ENCODE data around the gene SIGLEC14. TPM values are rescaled to one million over a fixed set of nuclear protein-coding genes. Genes with fewer than 3 reads are reported as not detected.

Gene SIGLEC14
- total RNA-seq, 1 donor from 2014 or later = not detected

DNA sequence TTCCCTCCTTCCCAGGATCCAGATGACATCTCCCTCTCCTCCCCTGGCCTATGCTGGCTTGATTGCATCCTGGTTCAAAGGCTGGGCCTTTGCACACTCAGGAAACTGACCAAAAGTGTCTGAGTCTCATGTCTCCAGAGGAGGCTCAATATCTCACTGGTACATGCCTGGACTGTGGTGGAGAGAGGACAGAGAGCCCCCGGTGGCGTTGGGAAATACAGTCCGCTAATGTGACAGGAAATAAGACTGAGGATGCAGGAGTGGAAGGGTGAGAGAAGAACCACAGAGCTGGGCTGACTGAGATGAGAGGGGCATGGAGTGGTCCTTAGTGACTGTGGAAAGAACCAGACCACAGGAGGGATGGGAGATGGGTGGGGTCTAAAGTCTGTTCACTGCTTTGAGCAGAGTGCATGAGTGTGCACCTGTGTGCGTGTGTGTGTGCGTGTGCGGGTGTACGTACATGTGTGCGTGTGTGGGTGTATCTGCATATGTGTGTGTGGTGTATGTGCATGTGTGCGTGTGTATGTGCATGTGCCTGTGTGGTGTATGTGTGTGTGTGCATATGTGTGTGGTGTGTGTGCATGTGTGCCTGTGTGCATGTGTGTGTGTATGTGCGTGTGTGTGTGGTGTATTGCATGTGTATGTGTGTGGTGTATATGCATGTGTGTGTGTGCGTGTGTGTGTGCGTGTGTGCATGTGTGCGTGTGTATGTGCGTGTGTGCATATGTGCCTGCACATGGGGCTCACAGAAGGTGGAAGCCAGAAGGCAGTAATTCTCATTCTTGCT is 18.3 kb downstream of the SIGLEC14 start:
- H3K9me3 Mint-ChIP-seq (ENCODE audit: low read depth) = peaks cover 18% of the 10 kb centered on the region
- no peak overlapping the region for H3K27ac Mint-ChIP-seq
- DNase-seq (ENCODE audit: low spot score, unreplicated experiment) = no peak
- no peaks in the 10 kb centered on the region for H3K36me3 Mint-ChIP-seq (ENCODE audit: insufficient read depth)
- TF ChIP-seq, protein P1, sequence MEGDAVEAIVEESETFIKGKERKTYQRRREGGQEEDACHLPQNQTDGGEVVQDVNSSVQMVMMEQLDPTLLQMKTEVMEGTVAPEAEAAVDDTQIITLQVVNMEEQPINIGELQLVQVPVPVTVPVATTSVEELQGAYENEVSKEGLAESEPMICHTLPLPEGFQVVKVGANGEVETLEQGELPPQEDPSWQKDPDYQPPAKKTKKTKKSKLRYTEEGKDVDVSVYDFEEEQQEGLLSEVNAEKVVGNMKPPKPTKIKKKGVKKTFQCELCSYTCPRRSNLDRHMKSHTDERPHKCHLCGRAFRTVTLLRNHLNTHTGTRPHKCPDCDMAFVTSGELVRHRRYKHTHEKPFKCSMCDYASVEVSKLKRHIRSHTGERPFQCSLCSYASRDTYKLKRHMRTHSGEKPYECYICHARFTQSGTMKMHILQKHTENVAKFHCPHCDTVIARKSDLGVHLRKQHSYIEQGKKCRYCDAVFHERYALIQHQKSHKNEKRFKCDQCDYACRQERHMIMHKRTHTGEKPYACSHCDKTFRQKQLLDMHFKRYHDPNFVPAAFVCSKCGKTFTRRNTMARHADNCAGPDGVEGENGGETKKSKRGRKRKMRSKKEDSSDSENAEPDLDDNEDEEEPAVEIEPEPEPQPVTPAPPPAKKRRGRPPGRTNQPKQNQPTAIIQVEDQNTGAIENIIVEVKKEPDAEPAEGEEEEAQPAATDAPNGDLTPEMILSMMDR (IDR thresholded peaks at IDR 0.05; ENCODE audit: unreplicated experiment) = no peak
- H3K27me3 Mint-ChIP-seq = peaks cover 24% of the 10 kb centered on the region
- H3K4me1 Mint-ChIP-seq (ENCODE audit: low read depth) = no peaks in the 10 kb centered on the region
- no peak overlapping the region for H3K4me3 Mint-ChIP-seq (ENCODE audit: low read depth)

DNA sequence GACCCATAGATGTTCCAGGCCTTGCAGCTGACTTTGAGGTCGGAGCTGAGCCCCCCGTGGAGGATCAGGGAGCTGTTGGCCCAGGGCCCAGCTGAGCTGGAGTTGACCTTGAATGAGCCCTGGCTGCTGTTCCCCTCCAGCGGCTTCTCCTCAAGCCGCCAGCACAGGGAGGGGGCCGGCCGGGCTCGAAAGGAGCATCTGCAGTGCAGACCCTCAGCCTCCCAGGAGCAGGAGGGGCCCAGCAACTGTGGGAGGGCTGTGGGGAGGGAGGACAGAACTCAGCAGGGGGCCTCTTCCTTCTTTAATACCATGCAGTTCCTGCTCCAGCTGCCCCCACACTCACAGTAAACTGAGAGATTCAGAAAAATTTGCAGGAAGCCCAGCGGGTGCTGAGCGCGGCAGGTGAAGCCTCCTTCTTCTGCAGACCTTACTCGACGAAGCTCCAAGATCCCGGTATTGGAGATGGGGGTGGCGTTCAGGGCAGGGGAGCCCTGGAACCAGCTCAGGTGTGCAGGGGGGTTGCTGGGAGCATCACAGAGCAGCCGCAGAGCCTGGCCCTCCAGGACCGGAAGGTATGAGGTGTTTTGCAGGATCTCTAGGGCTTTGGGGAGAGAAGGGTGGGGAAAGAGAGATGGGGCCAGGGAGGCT is 19.0 kb downstream of the SIGLEC14 start:
- Mint-ChIP-seq H3K9me3 (ENCODE audit: low read depth) (peaks cover 20% of the 10 kb centered on the region), H3K27me3 (peaks cover 24% of the 10 kb centered on the region), H3K36me3 (ENCODE audit: insufficient read depth) (no peaks in the 10 kb centered on the region), H3K4me1 (ENCODE audit: low read depth) (no peaks in the 10 kb centered on the region), H3K27ac (no peak overlapping the region), H3K4me3 (ENCODE audit: low read depth) (no peak overlapping the region)
- no peak for DNase-seq (ENCODE audit: low spot score, unreplicated experiment)
- TF ChIP-seq, protein P1 (IDR thresholded peaks at IDR 0.05; ENCODE audit: unreplicated experiment) = no peak

DNA sequence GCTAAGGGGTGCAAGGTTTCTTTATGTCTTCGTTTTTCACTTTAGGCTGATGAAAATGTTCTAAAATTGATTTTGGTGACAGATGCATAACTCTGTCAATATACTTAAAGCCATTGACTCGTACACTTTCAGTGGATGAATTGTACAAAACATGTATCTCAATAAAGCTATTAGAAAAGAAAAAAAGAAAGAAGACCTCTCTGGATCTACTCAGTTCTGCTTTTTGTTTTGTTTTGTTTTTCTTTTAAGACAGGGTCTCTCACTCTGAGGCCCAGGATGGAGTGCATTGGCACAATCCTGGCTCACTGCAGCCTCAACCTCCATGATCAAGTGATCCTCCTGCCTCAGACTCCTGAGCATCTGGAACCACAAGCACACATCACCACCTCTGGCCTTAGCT is 19.9 kb downstream of the SIGLEC14 start:
- H3K27me3 Mint-ChIP-seq = peaks cover 21% of the 10 kb centered on the region
- H3K4me1 Mint-ChIP-seq (ENCODE audit: low read depth) = no peaks in the 10 kb centered on the region
- no peak overlapping the region for H3K4me3 Mint-ChIP-seq (ENCODE audit: low read depth)
- TF ChIP-seq, protein P1 (IDR thresholded peaks at IDR 0.05; ENCODE audit: unreplicated experiment) = no peak
- peaks cover 16% of the 10 kb centered on the region for H3K9me3 Mint-ChIP-seq (ENCODE audit: low read depth)
- no peak for DNase-seq (ENCODE audit: low spot score, unreplicated experiment)
- no peak overlapping the region for H3K27ac Mint-ChIP-seq
- no peaks in the 10 kb centered on the region for H3K36me3 Mint-ChIP-seq (ENCODE audit: insufficient read depth)

DNA sequence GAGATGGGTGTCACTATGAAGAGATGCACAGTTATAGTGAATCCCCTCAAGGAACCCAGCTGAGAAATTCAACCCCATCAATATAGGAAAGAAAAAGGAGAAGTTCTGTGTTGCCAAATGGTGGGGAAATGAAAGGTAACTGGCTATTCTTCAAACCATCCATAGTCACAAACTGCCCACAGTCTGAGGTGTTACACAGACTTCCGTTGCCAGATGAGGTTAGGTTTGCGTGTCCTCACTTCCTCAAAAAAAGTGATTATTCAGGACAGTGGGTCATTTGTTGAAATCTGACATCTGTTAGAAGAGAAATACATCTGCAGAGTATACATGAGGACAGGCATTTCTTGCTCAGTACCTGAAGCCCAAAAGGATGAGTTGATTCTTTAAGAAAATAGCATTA is 25.4 kb downstream of the SIGLEC14 start:
- TF ChIP-seq, protein P1 (IDR thresholded peaks at IDR 0.05; ENCODE audit: unreplicated experiment) = no peak
- Mint-ChIP-seq H3K27ac (no peak overlapping the region), H3K9me3 (ENCODE audit: low read depth) (peaks cover 15% of the 10 kb centered on the region), H3K4me3 (ENCODE audit: low read depth) (no peak overlapping the region), H3K27me3 (peaks cover 12% of the 10 kb centered on the region), H3K36me3 (ENCODE audit: insufficient read depth) (no peaks in the 10 kb centered on the region), H3K4me1 (ENCODE audit: low read depth) (no peaks in the 10 kb centered on the region)
- no peak for DNase-seq (ENCODE audit: low spot score, unreplicated experiment)

DNA sequence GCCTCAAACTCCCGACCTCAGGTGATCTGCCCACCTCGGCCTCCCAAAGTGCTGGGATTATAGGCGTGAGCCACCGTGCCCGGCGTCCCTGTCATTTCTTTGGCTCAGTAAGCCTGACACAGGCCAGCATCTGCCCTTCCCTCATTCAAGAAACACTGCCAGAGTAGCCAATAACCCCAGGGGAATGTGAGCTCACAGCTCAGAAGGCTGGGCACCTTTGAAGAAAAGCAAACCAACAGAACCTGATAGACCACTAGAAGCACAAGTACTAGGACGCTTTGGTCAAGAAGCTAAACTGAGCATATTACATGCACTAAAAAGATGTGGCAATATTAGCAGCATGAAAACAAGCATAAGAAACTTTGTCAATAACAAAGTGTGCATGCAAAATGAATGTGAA is 30.6 kb downstream of the SIGLEC14 start:
- Mint-ChIP-seq H3K36me3 (ENCODE audit: insufficient read depth) (no peaks in the 10 kb centered on the region), H3K4me1 (ENCODE audit: low read depth) (no peaks in the 10 kb centered on the region), H3K27me3 (peaks cover 23% of the 10 kb centered on the region), H3K27ac (no peak overlapping the region), H3K9me3 (ENCODE audit: low read depth) (peaks cover 14% of the 10 kb centered on the region), H3K4me3 (ENCODE audit: low read depth) (no peak overlapping the region)
- TF ChIP-seq, protein P1 (IDR thresholded peaks at IDR 0.05; ENCODE audit: unreplicated experiment) = no peak
- DNase-seq (ENCODE audit: low spot score, unreplicated experiment) = no peak
